AG10803 (cell line): ENCODE measurements around the gene VWA8.
A peak's percentile ranks its signal among the peaks of the same experiment; 100 is the strongest.

Experiments
- DNase-seq: peaks from one replicate; pipeline ENCODE4 v3.0.0; 2010; ENCODE audit warnings: low read depth
- H3K4me3 ChIP-seq: 2 replicates; pipeline ENCODE4 v1.5.1; 2011; ENCODE audit warnings: mild to moderate bottlenecking, low read length, control low read depth
- CTCF ChIP-seq: conservative IDR thresholded peaks from 2 replicates; pipeline ENCODE4 v1.5.1; 2011; ENCODE audit warnings: mild to moderate bottlenecking, low read length, control low read depth, inconsistent platforms

The VWA8 gene

GRCh38 chr13:41720839-41721561 is 239.9 kb downstream of the VWA8 start:
- no peak for TF ChIP-seq CTCF
- H3K4me3 ChIP-seq: no peak overlapping the region
- no peak for DNase-seq

GRCh38 chr13:41716236-41716635 is 244.7 kb downstream of the VWA8 start:
- DNase-seq: no peak
- no peak overlapping the region for H3K4me3 ChIP-seq
- TF ChIP-seq CTCF: no peak

GRCh38 chr13:41713405-41713804 is 247.5 kb downstream of the VWA8 start:
- TF ChIP-seq CTCF: no peak
- no peak for DNase-seq

GRCh38 chr13:41710771-41711170 is 250.1 kb downstream of the VWA8 start:
- H3K4me3 ChIP-seq: no peak overlapping the region
- no peak for DNase-seq
- TF ChIP-seq CTCF: no peak

More at GRCh38 chr13:41713405-41713804, 247.5 kb downstream of the VWA8 start:
- no peak overlapping the region for H3K4me3 ChIP-seq

- DNase-seq: peak; percentile 39
- TF ChIP-seq CTCF: no peak
- no peak overlapping the region for H3K4me3 ChIP-seq
Observed at GRCh38 chr13:41709511-41709910, 251.4 kb downstream of the VWA8 start.

- TF ChIP-seq CTCF: no peak
- peak; percentile 45 for DNase-seq
- H3K4me3 ChIP-seq: no peak overlapping the region
Observed at GRCh38 chr13:41708713-41709112, 252.2 kb downstream of the VWA8 start.

GRCh38 chr13:41707194-41707821 is 253.6 kb downstream of the VWA8 start:
- DNase-seq: peak; percentile 83
- no peak for TF ChIP-seq CTCF

More at GRCh38 chr13:41707194-41707821, 253.6 kb downstream of the VWA8 start:
- no peak overlapping the region for H3K4me3 ChIP-seq
